Middle frontal gyrus (tissue), 1 donor: ENCODE results near the gene CCL24.
"Not testable (repeated sequence)": the region's sequence is repeated elsewhere in the genome, so short reads cannot be mapped to it uniquely, and the experiment has no call there.

Experiments used
- DNase-seq: peaks from one replicate; pipeline ENCODE4 v3.0.0-alpha.2; 2015; ENCODE audit warnings: low spot score; ENCODE audit errors: extremely low spot score

CCL24 gene, protein sequence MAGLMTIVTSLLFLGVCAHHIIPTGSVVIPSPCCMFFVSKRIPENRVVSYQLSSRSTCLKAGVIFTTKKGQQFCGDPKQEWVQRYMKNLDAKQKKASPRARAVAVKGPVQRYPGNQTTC

DNA sequence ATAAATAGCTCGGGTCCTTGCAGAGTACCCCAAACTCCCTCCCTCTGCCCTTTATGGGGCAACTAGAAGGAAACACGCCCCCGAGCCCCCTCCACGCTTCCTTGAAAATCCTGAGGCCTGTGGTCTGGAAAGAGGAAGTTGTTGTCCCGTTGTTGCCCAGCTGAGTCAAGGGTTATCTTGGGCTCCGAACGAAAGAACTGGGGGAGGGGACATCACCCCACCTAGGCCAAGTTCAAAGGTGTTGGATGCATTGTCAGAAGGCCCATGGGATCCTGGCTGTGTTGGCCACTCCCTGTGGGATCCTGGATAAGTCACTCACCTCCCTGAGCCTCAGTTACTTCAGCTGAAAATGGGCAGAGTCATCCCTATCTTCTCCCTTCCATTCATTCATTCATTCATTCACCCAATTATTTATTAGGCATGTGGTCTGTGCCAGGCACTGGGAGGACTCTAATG, at the start of gene CCL24:
CCL24 (minus strand) TSS at position 26 of the 456 bp plus-strand sequence. CDS start 91 bp downstream, outside the sequence.
- DNase-seq = no peak

DNA sequence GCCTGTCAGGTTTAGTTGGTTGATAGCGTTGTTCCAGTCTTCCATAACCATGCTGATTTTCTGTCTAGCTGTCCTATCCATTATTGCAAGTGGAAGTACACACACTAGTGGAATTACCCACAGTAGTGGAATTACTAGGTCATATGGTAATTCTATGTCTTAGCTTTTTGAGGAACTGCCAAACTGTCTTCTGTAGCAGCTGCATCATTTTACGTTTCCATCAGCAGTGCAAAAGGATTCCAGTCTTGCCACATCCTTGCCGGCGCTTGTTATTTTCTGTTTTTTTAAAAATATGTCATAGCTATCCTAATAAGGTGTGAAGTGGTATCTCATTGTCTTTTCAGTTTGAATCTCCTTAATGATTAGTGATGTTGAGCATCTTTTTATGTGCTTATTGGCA, 48.0 kb upstream of the CCL24 start:
- DNase-seq = no peak

DNA sequence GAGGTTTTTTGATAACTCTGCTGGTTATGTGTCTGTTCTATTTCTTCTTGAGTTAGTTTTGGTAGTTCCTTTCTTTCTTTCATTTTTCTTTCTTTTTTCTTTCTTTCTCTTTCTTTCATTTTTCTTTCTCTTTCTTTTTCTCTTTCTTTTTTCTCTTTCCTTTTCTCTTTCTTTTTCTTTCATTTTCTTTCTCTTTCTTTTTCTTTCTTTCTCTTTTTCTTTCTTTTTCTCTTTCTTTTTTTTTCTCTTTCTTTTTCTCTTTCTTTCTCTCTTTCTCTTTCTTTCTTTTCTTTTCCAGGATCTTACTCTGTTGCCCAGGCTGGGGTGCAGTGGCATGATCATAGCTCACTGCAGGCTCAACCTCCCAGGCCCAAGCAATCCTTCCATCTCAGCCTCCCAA, 44.8 kb upstream of the CCL24 start:
- DNase-seq = no peak

DNA sequence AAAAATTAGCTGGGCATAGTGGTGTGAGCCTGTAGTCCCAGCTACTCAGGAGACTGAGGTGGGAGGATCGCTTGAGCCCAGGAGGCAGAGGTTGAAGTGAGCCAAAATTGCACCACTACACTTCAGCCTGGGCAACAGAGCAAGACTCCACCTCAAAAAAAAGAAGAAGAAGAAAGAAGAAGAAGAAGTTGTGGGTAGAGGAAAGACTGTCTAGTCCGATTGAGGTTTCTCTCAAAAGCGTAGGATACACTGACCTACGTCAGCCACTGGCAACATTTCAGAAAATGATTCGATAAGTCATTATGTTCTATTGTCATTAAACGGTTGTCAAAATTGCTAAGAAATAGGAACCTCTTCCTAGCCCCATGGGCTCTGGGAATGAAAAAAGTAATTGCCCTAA, 42.9 kb upstream of the CCL24 start:
- DNase-seq = no peak

DNA sequence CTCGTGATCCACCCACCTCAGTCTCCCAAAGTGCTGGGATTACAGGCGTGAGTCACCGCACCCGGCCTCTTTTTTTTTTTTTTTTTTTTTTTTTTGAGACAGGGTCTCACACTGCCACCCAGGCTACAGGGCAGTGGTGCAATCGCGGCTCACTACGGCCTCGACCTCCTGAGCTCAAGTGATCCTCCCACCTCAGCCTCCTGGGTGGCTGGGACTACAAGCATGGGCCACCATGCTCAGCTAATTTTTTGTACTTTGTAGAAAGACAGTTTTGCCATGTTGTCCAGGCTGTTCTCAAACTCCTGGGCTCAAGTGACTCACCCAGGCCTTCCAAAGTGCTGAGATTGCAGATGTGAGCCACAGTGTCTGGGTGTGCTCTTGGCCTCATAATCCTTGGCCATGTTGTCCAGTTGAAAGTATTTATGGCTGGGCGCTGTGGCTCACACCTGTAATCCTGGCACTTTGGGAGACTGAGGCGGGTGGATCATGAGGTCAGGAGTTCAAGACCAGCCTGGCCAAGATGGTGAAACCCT, 41.3 kb upstream of the CCL24 start:
- not testable (repeated sequence) for DNase-seq

DNA sequence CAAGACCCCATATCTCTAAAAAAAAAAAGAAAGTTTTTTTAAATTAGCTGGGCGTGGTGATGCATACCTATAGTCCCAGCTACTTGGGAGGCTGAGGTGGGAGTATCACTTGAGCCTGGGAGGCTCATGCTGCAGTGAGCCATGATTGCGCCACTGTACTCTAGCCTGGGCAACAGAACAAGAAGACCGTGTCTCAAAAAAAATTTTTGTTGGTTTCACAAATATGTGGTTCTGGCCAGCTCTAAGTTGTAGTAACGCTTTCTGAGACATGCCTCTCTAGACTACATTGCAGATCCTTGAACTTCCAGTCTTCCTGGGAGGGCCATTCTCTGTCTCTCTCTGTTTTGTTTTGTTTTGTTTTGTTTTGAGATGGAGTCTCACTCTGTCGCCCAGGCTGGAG, 40.6 kb upstream of the CCL24 start:
- no peak for DNase-seq

DNA sequence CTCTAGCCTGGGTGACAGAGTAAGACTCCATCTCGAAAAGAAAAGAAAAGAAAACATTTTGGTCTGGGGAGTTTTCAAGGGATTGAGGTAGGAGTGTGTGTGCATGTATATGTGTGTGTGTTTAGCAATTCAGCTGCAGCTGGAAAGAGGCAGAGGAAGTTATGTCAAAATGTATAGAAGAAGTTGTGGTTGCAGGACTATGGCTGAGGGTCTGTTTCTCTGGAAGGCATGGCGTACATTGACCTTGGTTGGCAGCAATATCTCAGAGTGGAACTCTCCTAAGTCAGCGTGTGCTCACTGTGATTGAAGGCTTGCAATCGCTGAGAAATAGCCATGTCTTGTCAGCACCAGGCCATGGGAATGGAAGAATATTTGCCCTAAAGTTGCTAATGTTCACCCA, 36.6 kb upstream of the CCL24 start:
- DNase-seq = no peak

DNA sequence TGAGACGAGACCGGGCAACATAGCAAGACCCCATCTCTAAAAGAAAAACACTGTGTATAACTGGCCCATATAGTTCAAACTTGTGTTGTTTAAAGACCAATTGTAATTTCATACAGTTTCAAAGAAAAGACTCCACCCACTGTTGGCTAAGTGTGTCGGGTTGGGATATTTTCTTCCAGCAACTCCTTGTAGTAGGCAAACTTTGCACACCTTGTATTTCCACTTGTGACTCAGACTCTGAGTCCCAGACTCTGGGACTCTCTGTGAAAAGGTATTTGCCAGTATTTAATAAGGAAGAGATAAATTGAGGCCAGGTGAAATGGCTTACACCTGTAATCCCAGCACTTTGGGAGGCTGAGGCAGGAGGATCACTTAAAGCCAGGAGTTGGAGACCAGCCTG, 36.0 kb upstream of the CCL24 start:
- no peak for DNase-seq

DNA sequence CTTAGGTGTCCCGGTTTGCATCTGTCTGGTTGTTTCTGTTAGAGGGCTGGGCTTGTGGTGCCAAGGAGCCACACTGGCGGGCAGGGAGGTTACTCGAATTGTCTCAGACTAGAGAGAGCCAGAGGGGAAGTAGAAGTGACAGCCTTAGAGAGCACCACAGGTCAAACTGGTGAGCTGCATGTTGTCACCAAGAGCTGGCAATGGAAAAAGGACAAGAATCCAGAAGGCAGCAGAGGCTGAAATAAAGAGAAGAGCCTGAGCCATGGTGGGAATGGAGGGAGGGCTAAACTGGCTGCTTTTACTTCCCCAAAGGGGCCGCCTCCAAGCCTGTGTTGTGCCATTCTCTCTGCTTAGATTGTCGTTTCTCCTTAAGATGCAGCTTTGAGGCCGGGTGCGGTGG, 34.1 kb upstream of the CCL24 start:
- DNase-seq = no peak

DNA sequence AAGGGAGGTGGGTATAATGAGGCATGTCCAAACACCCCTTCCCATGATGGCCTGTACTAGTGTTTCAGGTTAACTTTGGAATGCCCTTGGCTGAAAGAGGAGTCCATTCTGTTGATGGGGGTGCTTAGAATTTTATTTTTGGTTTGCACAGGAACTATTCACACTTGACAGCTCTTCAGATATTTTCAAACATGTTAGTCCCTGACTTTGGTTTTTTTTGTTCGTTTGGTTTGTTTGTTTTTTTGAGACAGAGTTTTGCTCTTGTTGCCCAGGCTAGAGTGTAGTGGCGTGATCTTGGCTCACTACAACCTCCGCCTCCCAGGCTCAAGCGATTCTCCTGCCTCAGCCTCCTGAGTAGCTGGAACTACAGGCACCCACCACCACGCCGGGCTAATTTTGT, 31.5 kb upstream of the CCL24 start:
- not testable (repeated sequence) for DNase-seq

DNA sequence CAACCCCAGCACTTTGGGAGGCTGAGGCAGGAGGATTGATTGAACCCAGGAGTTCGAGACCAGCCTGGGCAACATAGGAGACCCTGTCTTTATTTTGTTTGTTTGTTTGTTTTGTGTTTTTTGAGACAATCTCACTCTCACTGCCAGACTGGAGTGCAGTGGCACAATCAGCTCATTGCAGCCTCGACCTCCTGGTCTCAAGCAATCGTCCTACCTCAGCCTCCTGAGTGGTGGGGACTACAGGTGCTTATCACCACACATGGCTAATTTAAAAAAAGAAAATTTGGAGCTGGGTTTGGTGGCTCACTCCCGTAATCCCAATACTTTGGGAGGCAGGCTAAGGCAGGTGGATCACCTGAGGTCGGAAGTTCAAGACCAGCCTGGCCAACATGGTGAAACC, 30.6 kb upstream of the CCL24 start:
- DNase-seq = no peak

DNA sequence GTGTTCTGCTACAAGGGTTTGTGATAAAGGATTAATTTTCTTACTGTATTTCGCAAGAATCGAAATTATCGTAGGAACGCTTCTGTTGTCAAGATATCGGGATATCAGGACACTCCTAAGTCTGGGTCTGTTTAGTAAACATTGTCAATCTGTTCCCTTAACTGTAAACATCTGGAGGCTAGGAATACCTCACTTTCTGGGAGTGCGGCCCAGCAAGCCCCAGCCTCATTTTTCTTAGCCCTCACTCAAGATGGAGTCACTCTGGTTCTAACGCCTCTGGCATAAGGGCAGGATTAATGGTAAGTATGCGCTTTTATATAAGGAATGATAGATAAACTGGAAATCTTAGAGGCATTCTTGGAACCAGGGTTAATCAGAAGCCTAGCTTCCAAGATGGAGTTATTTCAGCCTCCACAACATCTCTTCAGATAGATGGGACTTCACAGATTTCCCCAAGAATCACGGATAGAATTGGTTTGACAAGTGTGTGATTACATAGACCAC, 30.1 kb upstream of the CCL24 start:
- DNase-seq = no peak

DNA sequence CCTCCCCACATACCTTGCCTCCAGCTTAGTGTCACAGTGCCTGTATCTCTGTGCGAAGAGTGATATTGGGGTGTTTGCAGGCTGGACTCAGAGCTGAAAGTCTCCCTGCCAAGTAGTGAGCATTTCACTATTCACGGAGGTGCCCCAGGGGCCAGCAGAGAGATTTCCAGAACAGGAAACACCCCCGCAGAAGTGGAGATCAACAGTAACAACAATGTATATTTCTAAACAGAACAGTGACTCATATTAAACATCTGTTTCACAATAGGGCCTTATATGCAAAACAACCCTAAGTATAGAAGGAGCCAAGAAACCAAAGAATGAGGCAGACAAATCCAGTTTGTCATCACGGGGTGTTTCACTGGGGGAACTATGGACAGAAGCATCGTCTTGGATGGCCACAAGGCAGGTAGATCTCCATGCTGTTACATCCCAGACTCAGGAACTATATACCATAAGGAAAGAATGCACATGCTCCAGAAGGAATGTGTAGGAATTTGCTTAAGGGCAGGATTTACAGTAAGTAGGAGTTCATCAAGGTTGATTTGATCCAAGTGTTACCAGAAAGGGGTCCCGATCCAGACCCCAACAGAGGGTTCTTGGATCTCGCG, 29.3 kb upstream of the CCL24 start:
- no peak for DNase-seq

DNA sequence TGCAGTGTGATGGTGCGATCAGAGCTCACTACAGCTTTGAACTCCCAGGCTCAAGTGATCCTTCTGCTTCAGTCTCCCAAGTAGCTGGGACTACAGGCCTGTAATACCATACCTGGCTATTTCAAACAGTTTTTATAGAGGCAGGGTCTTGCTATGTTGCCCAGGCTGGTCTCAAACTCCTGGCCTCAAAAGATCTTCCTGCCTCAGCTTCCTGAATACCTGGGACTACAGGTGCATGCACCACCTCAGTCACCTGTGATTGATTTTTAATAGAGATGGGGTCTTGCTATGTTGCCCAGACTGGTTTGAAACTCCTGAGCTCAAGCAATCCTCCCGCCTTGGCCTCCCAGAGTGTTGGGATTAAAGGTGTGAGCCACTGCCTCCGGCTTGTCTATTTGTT, 26.4 kb upstream of the CCL24 start:
- DNase-seq = no peak

DNA sequence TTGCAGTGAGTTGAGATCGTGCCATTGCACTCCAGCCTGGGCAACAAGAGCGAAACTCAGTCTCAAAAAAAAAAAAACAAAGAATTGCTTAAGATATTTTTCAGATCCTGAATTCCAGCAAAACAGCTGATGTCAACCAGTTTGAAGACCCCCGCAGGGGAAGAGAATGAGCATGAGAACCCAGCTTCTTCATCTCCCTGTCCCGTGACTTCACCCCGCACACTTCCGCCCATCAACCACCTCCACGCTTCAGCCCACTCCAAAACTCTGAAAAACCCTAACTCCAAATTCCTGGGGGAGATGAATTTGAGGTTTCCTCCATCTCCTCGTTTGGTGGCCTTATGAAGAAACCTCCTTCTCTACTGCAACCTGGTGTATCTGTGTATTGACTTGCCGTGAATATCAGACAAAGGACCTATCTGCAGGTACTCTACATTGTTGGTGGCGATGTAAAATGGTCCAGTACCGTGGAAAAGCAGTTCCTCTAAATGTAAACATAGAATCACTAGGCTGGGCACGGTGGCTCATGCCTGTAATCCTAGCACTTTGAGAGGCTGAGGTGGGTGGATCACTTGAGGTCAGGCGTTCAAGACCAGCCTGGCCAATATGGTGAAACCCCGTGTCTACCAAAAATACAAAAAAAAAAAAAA, 24.8 kb upstream of the CCL24 start:
- DNase-seq = not testable (repeated sequence)

DNA sequence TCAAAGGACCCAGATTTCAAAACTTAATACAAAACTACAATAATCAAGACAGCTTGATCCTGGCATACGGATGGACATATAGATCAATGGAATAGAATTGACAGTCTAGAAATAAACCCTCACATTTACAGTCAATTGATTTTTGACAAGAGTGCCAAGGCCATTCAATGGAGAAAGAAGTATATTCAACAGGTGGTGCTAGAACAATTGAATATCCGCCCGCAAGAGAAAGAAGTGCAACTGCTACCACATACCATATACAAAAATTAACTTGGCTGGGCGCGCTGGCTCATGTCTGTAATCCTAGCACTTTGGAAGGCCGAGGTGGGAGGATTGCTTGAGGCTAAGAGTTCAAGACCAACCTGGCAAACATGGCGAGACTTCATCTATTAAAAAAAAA, 23.2 kb upstream of the CCL24 start:
- no peak for DNase-seq

DNA sequence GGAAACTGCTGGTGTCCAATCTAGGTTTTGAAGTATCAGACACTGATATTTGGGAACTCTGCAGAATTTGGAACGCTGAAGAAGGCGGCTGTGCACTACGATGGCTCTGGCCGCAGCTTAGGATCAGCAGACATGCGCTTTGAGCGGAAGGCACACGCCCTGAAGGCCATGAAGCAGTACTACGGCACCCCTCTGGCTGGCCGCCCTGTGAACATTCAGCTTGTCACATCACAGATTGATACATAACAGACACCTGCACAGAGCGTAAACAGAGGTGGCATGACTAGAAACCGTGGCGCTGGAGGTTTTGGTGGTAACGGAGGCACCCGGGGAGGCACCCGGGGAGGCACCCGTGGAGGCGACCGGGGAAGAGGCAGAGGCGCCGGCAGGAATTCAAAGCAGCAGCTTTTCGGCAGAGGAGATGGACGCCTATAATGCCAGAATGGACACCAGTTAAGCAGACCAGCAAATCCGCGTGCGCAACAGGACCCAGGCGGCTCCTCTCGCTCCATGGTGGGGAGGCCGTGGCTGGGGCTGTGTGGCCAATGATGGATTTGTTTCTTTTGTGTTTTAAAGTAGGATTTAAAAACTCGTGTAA, 22.2 kb upstream of the CCL24 start:
- no peak for DNase-seq

DNA sequence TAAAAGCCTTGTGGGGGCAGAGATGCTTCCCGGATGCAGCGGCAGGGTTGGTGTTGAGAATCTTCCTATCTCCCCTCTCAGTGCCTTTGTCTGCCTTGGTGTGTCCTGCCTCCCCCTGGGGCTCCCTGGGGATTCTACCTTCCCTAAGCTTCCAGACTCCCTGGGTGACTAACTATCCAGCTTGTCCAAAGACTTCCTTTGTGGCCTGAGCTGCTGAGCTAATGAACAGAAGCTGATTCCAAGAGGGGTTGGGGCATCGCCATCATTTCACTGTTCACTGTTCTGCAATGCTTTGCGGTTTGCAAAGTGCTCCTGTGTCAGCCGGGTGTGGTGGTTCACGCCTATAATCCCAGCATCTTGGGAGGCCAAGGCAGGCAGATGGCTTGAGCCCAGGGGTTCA, 20.1 kb upstream of the CCL24 start:
- not testable (repeated sequence) for DNase-seq

DNA sequence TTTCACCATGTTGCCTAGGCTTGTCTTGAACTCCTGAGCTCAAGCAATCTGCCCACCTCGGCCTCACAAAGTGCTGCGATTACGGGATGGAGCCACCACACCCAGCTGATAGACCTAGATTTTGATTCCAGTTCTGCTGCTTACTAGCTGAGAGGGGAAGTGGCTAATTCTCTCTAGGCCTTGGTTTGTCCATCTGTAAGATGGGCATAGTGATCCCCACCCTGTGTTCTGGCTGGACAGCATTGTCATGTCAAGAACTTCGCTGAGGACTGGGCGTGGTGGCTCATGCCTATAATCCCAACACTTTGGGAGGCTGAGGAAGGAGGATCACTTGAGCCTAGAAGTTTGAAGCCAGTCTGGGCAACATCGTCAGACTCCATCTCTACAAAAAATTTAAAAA, 17.4 kb upstream of the CCL24 start:
- no peak for DNase-seq

DNA sequence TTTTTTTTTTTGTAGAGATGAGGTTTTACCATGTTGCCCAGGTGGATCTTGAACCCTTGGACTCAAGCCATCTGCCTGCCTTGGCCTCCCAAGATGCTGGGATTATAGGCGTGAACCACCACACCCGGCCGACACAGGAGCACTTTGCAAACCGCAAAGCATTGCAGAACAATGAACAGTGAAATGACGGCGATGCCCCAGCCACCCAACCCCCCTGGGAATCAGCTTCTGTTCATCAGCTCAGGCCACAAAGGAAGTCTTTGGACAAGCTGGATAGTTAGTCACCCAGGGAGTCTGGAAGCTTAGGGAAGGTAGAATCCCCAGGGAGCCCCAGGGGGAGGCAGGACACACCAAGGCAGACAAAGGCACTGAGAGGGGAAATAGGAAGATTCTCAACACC, 16.1 kb upstream of the CCL24 start:
- not testable (repeated sequence) for DNase-seq

DNA sequence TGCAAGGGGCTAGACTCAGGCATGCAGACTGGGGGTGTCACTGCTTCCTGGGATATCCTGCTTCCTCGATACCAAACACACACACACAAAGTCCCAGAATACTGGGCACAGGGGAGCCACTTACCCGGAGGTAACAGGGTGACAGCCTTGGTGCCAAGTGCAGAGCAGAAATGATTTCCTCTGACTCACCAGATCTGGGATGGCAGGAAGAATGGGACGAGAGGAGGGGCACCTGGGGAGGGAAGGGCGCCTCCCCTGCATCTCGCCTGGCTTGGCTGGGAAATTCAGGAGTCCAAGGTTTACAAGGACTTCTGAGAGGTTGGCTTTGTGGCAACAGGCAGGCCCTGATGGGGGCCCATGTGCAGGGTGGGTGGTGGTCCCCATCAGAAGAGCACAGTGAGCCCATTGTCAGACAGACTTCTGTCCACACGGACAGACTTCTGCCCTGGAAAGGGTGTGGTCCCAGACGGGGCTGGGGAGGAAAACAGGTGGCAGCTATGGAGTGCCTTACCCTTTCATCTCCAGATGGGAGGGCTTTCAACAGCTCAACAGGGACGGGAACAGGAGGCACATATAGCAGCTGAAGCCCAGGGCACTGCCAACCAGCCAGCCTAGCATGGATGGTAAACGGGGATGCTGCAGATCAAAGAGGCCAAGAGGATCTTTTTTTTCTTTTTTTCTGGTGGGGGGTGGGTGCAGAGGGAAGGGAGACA, 9.7 kb upstream of the CCL24 start:
- DNase-seq = no peak

DNA sequence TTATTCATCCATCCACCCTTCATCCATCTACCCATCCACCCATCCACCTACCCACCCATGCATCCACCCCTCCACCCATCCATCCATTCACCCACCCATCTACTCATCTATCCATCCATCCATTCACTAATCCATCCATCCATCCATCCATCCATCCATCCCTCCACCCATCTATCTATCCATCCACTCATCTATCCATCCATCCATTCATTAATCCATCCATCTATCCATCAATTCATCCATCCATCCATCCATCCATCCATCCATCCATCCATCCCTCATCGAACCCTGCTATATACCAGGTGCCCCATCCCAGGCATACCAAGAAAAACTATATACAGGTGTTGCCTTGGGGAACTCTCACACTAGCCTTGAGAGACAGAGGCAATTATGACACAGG, 7.1 kb upstream of the CCL24 start:
- no peak for DNase-seq
